Type B pancreatic cell (in vitro differentiated cells): ENCODE data around the gene HDLBP. TPM values are rescaled to one million over a fixed set of nuclear protein-coding genes. Genes with fewer than 3 reads are reported as not detected.
A peak's percentile ranks its signal among the peaks of the same experiment; 100 is the strongest.
"Not testable (repeated sequence)": the region's sequence is repeated elsewhere in the genome, so short reads cannot be mapped to it uniquely, and the experiment has no call there.

ENCODE experiments used
- DNase-seq: peaks from one replicate; pipeline ENCODE4 v3.0.0; 2021; ENCODE audit warnings: mixed read lengths; ENCODE audit not compliant: unreplicated experiment; ENCODE audit errors: extremely low spot score
- H3K27ac Mint-ChIP-seq: 2 replicates; pipeline ENCODE4 v1.8.0; 2021; ENCODE audit warnings: mild to moderate bottlenecking, mixed read lengths
- H3K27me3 Mint-ChIP-seq: 2 replicates; pipeline ENCODE4 v1.8.0; 2021; ENCODE audit warnings: mixed read lengths
- H3K36me3 Mint-ChIP-seq: 2 replicates; pipeline ENCODE4 v1.8.0; 2021; ENCODE audit warnings: mixed read lengths
- H3K4me1 Mint-ChIP-seq: one replicate; pipeline ENCODE4 v1.8.0; 2021; ENCODE audit warnings: mixed read lengths; ENCODE audit not compliant: unreplicated experiment
- H3K4me3 Mint-ChIP-seq: 2 replicates; pipeline ENCODE4 v1.8.0; 2021; ENCODE audit warnings: mild to moderate bottlenecking, mixed read lengths
- H3K9me3 Mint-ChIP-seq: 2 replicates; pipeline ENCODE4 v1.8.0; 2021; ENCODE audit warnings: mixed read lengths
- CTCF ChIP-seq: fragments of 200-600 bp; sonication (generic); conservative IDR thresholded peaks from 2 replicates; pipeline ENCODE4 v1.5.0; 2021; ENCODE audit warnings: antibody characterized with exemption, mild to moderate bottlenecking
- total RNA-seq: library from RNA; stranded (reverse); gene quantifications from 2 replicates; pipeline ENCODE4 v1.2.1, GENCODE V29; 2021; ENCODE audit warnings: low replicate concordance

The HDLBP gene
- total RNA-seq, 1 donor from 2014 or later = 466 TPM

GRCh38 chr2:241321033-241321432 is 5.6 kb upstream of the HDLBP start:
- peak overlapping the region; percentile 32 for H3K4me3 Mint-ChIP-seq
- H3K36me3 Mint-ChIP-seq = peaks cover 35% of the 10 kb centered on the region
- no peaks in the 10 kb centered on the region for H3K27me3 Mint-ChIP-seq
- no peaks in the 10 kb centered on the region for H3K9me3 Mint-ChIP-seq
- H3K4me1 Mint-ChIP-seq = peaks cover 59% of the 10 kb centered on the region
- no peak for TF ChIP-seq CTCF
- no peak for DNase-seq
- H3K27ac Mint-ChIP-seq = peak overlapping the region; percentile 61

GRCh38 chr2:241320394-241320793 is 4.9 kb upstream of the HDLBP start:
- Mint-ChIP-seq H3K9me3 (no peaks in the 10 kb centered on the region), H3K27ac (peak overlapping the region; percentile 57), H3K4me1 (peaks cover 59% of the 10 kb centered on the region)

GRCh38 chr2:241318830-241319229 is 3.4 kb upstream of the HDLBP start:
- not testable (repeated sequence) for DNase-seq, H3K9me3 Mint-ChIP-seq, H3K27me3 Mint-ChIP-seq
- H3K27ac Mint-ChIP-seq = peak overlapping the region; percentile 30
- H3K4me1 Mint-ChIP-seq = peaks cover 54% of the 10 kb centered on the region
- peak overlapping the region; percentile 100 for H3K4me3 Mint-ChIP-seq
- H3K36me3 Mint-ChIP-seq = peaks cover 28% of the 10 kb centered on the region

More at GRCh38 chr2:241320394-241320793, 4.9 kb upstream of the HDLBP start:
- H3K4me3 Mint-ChIP-seq = peak overlapping the region; percentile 46
- H3K27me3 Mint-ChIP-seq = peaks cover 2% of the 10 kb centered on the region
- no peak for TF ChIP-seq CTCF
- H3K36me3 Mint-ChIP-seq = peaks cover 34% of the 10 kb centered on the region
- DNase-seq = no peak

GRCh38 chr2:241317391-241317790 is 1.9 kb upstream of the HDLBP start:
- no peak for DNase-seq
- peaks cover 55% of the 10 kb centered on the region for H3K4me1 Mint-ChIP-seq
- H3K27ac Mint-ChIP-seq = peak overlapping the region; percentile 100
- no peaks in the 10 kb centered on the region for H3K9me3 Mint-ChIP-seq
- TF ChIP-seq CTCF = no peak
- peak overlapping the region; percentile 100 for H3K4me3 Mint-ChIP-seq
- H3K36me3 Mint-ChIP-seq = peaks cover 27% of the 10 kb centered on the region
- peaks cover 4% of the 10 kb centered on the region for H3K27me3 Mint-ChIP-seq

GRCh38 chr2:241316825-241317224 is 1.4 kb upstream of the HDLBP start:
- H3K9me3 Mint-ChIP-seq = no peaks in the 10 kb centered on the region
- H3K4me1 Mint-ChIP-seq = peaks cover 52% of the 10 kb centered on the region
- peaks cover 4% of the 10 kb centered on the region for H3K27me3 Mint-ChIP-seq
- H3K27ac Mint-ChIP-seq = peak overlapping the region; percentile 100
- no peak for DNase-seq
- peaks cover 25% of the 10 kb centered on the region for H3K36me3 Mint-ChIP-seq
- TF ChIP-seq CTCF = no peak
- peak overlapping the region; percentile 100 for H3K4me3 Mint-ChIP-seq

- peak; percentile 84 for DNase-seq
- Mint-ChIP-seq H3K36me3 (peaks cover 20% of the 10 kb centered on the region), H3K9me3 (no peaks in the 10 kb centered on the region), H3K27me3 (peaks cover 4% of the 10 kb centered on the region), H3K4me1 (peaks cover 50% of the 10 kb centered on the region), H3K27ac (peak within 1 kb of the TSS; percentile 100), H3K4me3 (peak within 1 kb of the TSS; percentile 100)
- TF ChIP-seq CTCF = no peak
These were observed 583 bp upstream of the HDLBP start, which contains the start of gene SEPTIN2 for GRCh38 chr2:241315879-241316631. TSS of gene SEPTIN2 (plus strand) at chr2:241315925. CDS start at chr2:241324233, 8,308 bp downstream.
